ENCODE results near the gene DPYD. TPM values are rescaled to one million over a fixed set of nuclear protein-coding genes. Genes with fewer than 3 reads are reported as not detected.

DPYD gene
- total and polyA plus RNA-seq, 9 donors = 17.2 to 45.9 (median 38.7) TPM

DNA sequence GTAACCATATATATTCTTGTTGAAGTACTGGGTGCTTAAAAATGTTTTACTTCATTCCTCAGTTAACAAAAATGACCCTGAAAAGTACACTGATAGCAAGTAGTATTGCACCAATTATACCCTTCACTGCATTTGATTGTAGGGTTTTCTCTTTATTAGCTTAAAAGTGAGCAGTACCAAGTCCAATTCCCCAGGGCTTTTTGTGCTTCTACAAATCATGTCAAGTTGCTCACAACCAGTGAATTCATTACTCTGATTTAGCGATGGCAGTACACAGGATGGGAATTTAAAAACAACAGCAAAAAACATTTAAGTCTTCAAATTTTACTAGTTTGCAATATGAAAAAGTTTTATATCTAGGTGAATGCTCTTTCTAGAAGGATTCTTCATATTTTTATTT, 762.8 kb downstream of the DPYD start:
- no peak for DNase-seq
- Histone ChIP-seq H3K27ac (no peak overlapping the region), H3K27me3 (no peaks in the 10 kb centered on the region), H3K4me3 (no peak overlapping the region), H3K9me3 (no peaks in the 10 kb centered on the region), H3K4me1 (ENCODE audit: insufficient read depth) (no peaks in the 10 kb centered on the region), H3K36me3 (no peaks in the 10 kb centered on the region)
- TF ChIP-seq, protein P1, sequence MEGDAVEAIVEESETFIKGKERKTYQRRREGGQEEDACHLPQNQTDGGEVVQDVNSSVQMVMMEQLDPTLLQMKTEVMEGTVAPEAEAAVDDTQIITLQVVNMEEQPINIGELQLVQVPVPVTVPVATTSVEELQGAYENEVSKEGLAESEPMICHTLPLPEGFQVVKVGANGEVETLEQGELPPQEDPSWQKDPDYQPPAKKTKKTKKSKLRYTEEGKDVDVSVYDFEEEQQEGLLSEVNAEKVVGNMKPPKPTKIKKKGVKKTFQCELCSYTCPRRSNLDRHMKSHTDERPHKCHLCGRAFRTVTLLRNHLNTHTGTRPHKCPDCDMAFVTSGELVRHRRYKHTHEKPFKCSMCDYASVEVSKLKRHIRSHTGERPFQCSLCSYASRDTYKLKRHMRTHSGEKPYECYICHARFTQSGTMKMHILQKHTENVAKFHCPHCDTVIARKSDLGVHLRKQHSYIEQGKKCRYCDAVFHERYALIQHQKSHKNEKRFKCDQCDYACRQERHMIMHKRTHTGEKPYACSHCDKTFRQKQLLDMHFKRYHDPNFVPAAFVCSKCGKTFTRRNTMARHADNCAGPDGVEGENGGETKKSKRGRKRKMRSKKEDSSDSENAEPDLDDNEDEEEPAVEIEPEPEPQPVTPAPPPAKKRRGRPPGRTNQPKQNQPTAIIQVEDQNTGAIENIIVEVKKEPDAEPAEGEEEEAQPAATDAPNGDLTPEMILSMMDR (IDR thresholded peaks at IDR 0.05) = no peak
- no peak for TF ChIP-seq EP300 (IDR thresholded peaks at IDR 0.05)
- no peak for TF ChIP-seq POLR2A (IDR thresholded peaks at IDR 0.05)
- intact Hi-C loops (cut with DNase I) = no loop called here
- 85 to 93% (median 88%) methylated on average over 1 of the region's 1 CpG for WGBS, 3 donors

DNA sequence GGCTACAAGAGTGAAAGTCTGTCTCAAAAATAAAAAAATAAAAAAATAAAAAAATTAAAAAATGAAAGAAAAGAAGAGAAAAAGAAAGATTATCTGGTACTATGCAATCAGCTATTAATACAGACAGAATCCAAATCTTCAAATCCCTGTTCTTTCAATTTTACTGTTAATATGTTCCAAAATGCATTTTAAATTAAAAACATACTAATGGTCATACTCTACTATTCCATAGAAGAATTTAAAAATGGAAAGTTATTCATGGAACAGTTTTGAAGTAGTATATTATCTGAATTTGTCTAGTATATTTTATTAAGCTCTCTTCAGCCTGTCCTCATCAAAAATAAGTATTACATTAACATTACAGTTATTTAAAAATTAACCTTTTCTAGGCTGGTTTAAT, 769.2 kb downstream of the DPYD start:
- no peaks in the 10 kb centered on the region for H3K27me3 ChIP-seq
- H3K27ac ChIP-seq = no peak overlapping the region
- H3K4me1 ChIP-seq (ENCODE audit: insufficient read depth) = no peaks in the 10 kb centered on the region
- no peak for DNase-seq
- no peaks in the 10 kb centered on the region for H3K9me3 ChIP-seq
- no peak overlapping the region for H3K4me3 ChIP-seq
- intact Hi-C loops (cut with DNase I) = no loop called here
- TF ChIP-seq POLR2A (IDR thresholded peaks at IDR 0.05) = no peak
- TF ChIP-seq EP300 (IDR thresholded peaks at IDR 0.05) = no peak
- TF ChIP-seq, protein P1 (IDR thresholded peaks at IDR 0.05) = no peak
- no peaks in the 10 kb centered on the region for H3K36me3 ChIP-seq

DNA sequence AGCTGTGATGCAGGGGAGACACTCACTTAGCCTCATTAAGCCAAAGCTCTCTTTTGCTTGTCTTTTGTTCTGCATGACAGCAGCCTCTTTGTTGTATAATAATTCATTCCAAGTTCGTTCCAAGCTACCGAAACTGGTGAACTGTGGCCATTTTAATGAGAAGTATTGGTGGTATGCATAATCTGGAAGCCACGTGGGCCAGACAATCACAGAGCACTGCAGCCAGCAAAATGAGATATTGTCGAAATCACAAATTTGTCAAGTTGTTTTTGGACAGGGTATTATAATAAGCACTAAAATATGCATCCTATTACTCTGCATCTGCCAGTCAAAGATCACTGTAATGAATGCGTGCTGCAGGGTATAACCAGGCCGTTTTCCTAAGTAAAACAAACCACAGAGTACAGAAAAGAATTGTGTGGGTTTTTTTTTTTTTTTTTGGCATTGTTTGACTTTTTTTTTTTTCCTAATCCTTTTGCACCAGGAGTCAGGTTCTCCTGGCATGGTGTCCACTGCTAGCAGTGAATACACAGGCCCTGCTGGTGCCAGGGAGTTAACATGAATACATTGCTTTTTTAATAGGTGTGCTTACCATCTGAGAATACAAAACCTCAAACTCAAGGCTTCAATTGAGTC, 775.4 kb downstream of the DPYD start:
- Histone ChIP-seq H3K4me1 (ENCODE audit: insufficient read depth) (no peaks in the 10 kb centered on the region), H3K27ac (no peak overlapping the region)
- 52 to 60% (median 59%) methylated on average over 6 of the region's 6 CpGs for WGBS, 3 donors

DNA sequence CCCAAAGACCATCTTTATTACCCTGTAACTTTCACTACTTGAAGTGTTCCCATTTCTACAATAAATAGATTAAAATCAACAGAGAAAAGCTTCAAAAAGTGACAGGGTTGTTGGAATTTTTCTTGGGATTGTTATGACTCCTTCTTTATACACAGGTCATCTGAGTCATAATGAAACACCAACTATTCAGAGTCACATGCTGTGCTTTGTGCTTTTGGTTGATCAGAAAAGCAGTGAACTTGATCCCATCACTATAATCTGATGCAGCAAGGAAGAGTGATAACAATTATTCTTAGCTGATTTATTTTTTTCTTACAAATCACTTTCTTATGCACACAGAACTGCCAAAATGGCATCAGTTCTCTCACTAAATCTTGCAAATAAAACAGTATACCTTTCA, 776.3 kb downstream of the DPYD start:
- no peaks in the 10 kb centered on the region for H3K36me3 ChIP-seq
- no peaks in the 10 kb centered on the region for H3K27me3 ChIP-seq
- intact Hi-C loops (cut with DNase I) = no loop called here
- DNase-seq = no peak
- no peaks in the 10 kb centered on the region for H3K9me3 ChIP-seq
- no peak overlapping the region for H3K4me3 ChIP-seq
- TF ChIP-seq POLR2A (IDR thresholded peaks at IDR 0.05) (no peak), EP300 (IDR thresholded peaks at IDR 0.05) (no peak)
- TF ChIP-seq, protein P1 (IDR thresholded peaks at IDR 0.05) = no peak
- no peak overlapping the region for H3K27ac ChIP-seq
- H3K4me1 ChIP-seq (ENCODE audit: insufficient read depth) = no peaks in the 10 kb centered on the region

More for the DNA sequence above, 775.4 kb downstream of the DPYD start:
- no peaks in the 10 kb centered on the region for H3K27me3 ChIP-seq
- H3K36me3 ChIP-seq = no peaks in the 10 kb centered on the region
- intact Hi-C loops (cut with DNase I) = no loop called here
- TF ChIP-seq, protein P1 (IDR thresholded peaks at IDR 0.05) = no peak
- TF ChIP-seq EP300 (IDR thresholded peaks at IDR 0.05) (no peak), POLR2A (IDR thresholded peaks at IDR 0.05) (no peak)
- H3K4me3 ChIP-seq = no peak overlapping the region
- no peaks in the 10 kb centered on the region for H3K9me3 ChIP-seq
- DNase-seq = no peak

Measured in ovary (tissue), 9 donors.